CD4-positive, alpha-beta T cell (primary cell): Measurements from ENCODE around the gene ADGRL3. TPM values are rescaled to one million over a fixed set of nuclear protein-coding genes. Genes with fewer than 3 reads are reported as not detected.

Source experiments
- ATAC-seq: fragments of 200-7000 bp; cut with Tn5 transposase; one replicate; pipeline ENCODE4 v1.10.0; 2022; ENCODE audit warnings: mild to moderate bottlenecking; ENCODE audit not compliant: poor library complexity
- CTCF ChIA-PET: fragments of 350-600 bp; sonication (Branson Sonifier 250); formaldehyde crosslinking; loops from one replicate; lab custom pipeline; 2021; ENCODE audit warnings: antibody characterized with exemption, inconsistent platforms; lab: Charles Lee
- POLR2A ChIA-PET: fragments of 350-600 bp; sonication (Branson Sonifier 250); formaldehyde crosslinking; loops from one replicate; lab custom pipeline; 2021; ENCODE audit warnings: antibody characterized with exemption, inconsistent platforms; lab: Charles Lee
- DNase-seq, 14 experiments: peaks; one replicate each; pipeline ENCODE4 v3.0.0-alpha.2; 2013 to 2020; ENCODE audit warnings: mixed read lengths in 2 of 14
- H3K27ac ChIP-seq, 2 donors: one replicate each; pipeline versions ENCODE4 v1.5.1 to v1.7.0; 2013; ENCODE audit warnings: low read length in 2 of 2, low read depth in 1 of 2, mild to moderate bottlenecking in 1 of 2
- H3K27me3 ChIP-seq, 2 experiments: 1 replicate in 1 of 2; 2 replicates in 1 of 2; pipeline versions ENCODE4 v1.6.1 to v1.7.0; 2013; ENCODE audit warnings: low read length in 2 of 2, control low read depth in 1 of 2, mild to moderate bottlenecking in 1 of 2, moderate library complexity in 1 of 2; ENCODE audit not compliant: insufficient read depth in 2 of 2, control insufficient read depth in 1 of 2
- H3K36me3 ChIP-seq: one replicate; pipeline ENCODE4 v1.6.1; 2013; ENCODE audit warnings: low read length, control low read depth; ENCODE audit not compliant: insufficient read depth
- H3K4me1 ChIP-seq: one replicate; pipeline ENCODE4 v1.6.1; 2013; ENCODE audit warnings: low read length, control low read depth; ENCODE audit not compliant: insufficient read depth
- H3K4me3 ChIP-seq: one replicate; pipeline ENCODE4 v1.5.1; 2013; ENCODE audit warnings: mild to moderate bottlenecking, low read length, moderate library complexity
- H3K9me3 ChIP-seq, 2 experiments: 1 replicate in 1 of 2; 2 replicates in 1 of 2; pipeline versions ENCODE4 v1.6.1 to v1.7.0; 2013; ENCODE audit warnings: low read length in 2 of 2, mild to moderate bottlenecking in 2 of 2, control low read depth in 1 of 2, moderate library complexity in 1 of 2; ENCODE audit not compliant: control insufficient read depth in 1 of 2, insufficient read depth in 1 of 2
- H3K27ac Mint-ChIP-seq: one replicate; pipeline ENCODE4 v1.8.0; 2020; ENCODE audit warnings: mixed read lengths
- H3K27me3 Mint-ChIP-seq: one replicate; pipeline ENCODE4 v1.8.0; 2021; ENCODE audit warnings: mixed read lengths
- H3K36me3 Mint-ChIP-seq: one replicate; pipeline ENCODE4 v1.8.0; 2021; ENCODE audit warnings: low read depth, mixed read lengths
- H3K4me1 Mint-ChIP-seq: one replicate; pipeline ENCODE4 v1.8.0; 2021; ENCODE audit warnings: low read depth, mixed read lengths
- H3K4me3 Mint-ChIP-seq: one replicate; pipeline ENCODE4 v1.8.0; 2020; ENCODE audit warnings: mild to moderate bottlenecking, mixed read lengths
- H3K9me3 Mint-ChIP-seq: one replicate; pipeline ENCODE4 v1.8.0; 2020; ENCODE audit warnings: mixed read lengths
- CTCF ChIP-seq: fragments of 200-600 bp; IDR thresholded peaks from one replicate; pipeline ENCODE4 v1.8.0; 2022; ENCODE audit warnings: antibody characterized with exemption, mild to moderate bottlenecking
- intact Hi-C, 2 experiments: fragments of 100-400 bp; cut with DNase I in 1 of 2; cut with micrococcal nuclease in 1 of 2; formaldehyde crosslinking; loops; one replicate each; pipeline versions ENCODE4 v1.15.1 to v1.9.0; 2023 to 2025; cut with DNase I, micrococcal nuclease
- total RNA-seq, 174 experiments: library from RNA in 2 of 174; stranded (reverse) in 2 of 174; gene quantifications; one replicate each; pipeline ENCODE4 v1.2.3 and lab custom pipeline; 2021 to 2026

Gene ADGRL3
- total RNA-seq, 2 experiments from 2014 or later, result not detected

DNA sequence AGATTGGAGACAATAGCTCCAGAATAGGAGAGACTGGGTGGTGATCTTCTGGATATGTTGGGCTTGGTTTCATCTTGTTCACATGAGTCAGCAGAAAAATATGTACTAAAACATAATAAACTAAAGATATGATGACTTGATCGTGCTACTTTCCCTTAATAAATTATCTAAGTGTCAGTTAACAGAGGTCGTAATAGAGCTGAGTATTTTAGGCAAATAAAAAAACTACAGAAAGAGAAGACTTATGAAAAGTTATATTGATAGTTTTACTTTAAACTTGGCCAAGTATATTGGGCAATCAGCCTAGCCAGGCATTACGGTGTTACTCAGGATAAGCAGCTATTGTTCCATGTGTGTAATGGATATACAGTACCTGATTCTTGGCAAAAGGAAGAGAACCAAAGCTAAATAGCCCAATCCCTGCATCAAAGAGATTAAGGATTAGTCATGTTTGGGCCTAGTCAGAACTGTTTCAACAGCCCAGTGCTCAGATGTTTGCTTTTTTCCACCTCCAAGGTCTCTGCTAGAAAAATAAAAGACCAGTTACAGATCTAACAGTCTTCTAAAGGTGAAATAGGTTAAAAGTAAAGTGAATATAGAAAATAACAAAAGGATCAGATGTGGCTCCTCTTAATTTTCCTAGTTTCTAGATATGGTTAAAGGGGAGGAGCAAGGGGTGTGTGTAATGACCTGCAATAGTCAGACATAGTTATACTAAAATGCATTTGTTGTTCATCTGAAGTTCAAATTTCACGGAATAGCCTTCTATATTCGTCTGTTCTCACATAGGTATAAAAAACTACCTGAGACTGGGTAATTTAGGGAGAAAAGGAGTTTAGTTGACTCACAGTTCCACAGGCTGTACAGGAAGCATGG, 262.6 kb downstream of the ADGRL3 start:
- Mint-ChIP-seq H3K9me3 (peaks cover 12% of the 10 kb centered on the region), H3K4me1 (no peaks in the 10 kb centered on the region), H3K36me3 (no peaks in the 10 kb centered on the region), H3K27ac (no peak overlapping the region), H3K4me3 (no peak overlapping the region), H3K27me3 (no peaks in the 10 kb centered on the region)
- TF ChIP-seq CTCF, result no peak
- Histone ChIP-seq H3K4me3 (no peak overlapping the region), H3K27me3 (no peaks in the 10 kb centered on the region), H3K36me3 (no peaks in the 10 kb centered on the region), H3K4me1 (no peaks in the 10 kb centered on the region), H3K27ac (no peak overlapping the region), H3K9me3 (peaks cover 0 to 9% of the 10 kb centered on the region in 2 experiments)
- ATAC-seq, result no peak
- intact Hi-C loops, result no loop called here
- POLR2A ChIA-PET, result no interaction called here
- DNase-seq, result no peak
- CTCF ChIA-PET, result no interaction called here

DNA sequence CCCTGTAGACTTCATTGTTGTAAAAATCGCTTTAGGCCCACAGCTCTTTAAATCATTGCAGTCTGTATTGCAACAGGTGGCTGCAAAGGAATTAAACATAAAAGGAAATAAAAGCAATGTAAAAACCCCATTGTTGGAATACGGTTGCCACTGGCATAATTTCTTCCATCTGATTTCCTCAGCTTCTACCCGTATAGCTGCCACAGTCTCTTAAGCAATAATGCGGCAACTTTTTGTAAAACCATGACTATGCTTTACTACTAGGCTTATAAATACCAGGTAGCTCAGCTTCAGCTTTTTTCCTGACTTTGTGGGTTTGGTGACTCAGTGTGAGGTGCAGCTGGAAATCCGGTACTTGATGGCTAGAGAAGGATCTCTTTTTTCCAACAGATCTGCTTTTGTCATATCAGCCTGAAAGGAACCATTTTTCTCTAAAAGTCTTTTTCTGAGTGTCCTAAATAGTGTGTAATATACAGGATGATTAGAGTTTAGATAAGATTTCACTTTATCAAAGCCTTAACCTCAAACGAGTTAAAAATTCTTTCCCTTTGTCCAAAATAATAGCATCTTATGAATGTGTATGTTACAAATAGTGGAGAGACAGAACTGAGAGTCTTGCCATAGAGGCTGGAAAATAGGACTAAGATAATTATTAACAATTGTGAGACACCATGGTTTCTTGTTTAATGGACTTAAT, 268.0 kb downstream of the ADGRL3 start:
- H3K27me3 ChIP-seq, result no peaks in the 10 kb centered on the region
- DNase-seq, result no peak
- no peak overlapping the region for H3K27ac ChIP-seq
- peaks cover 0 to 4% of the 10 kb centered on the region in 2 experiments for H3K9me3 ChIP-seq
- H3K4me3 ChIP-seq, result no peak overlapping the region
- Mint-ChIP-seq H3K4me1 (no peaks in the 10 kb centered on the region), H3K36me3 (no peaks in the 10 kb centered on the region), H3K9me3 (peaks cover 6% of the 10 kb centered on the region), H3K27me3 (no peaks in the 10 kb centered on the region), H3K4me3 (no peak overlapping the region), H3K27ac (no peak overlapping the region)
- H3K4me1 ChIP-seq, result no peaks in the 10 kb centered on the region
- CTCF ChIA-PET, result no interaction called here
- TF ChIP-seq CTCF, result no peak
- H3K36me3 ChIP-seq, result no peaks in the 10 kb centered on the region
- intact Hi-C loops, result no loop called here
- no peak for ATAC-seq
- POLR2A ChIA-PET, result no interaction called here

DNA sequence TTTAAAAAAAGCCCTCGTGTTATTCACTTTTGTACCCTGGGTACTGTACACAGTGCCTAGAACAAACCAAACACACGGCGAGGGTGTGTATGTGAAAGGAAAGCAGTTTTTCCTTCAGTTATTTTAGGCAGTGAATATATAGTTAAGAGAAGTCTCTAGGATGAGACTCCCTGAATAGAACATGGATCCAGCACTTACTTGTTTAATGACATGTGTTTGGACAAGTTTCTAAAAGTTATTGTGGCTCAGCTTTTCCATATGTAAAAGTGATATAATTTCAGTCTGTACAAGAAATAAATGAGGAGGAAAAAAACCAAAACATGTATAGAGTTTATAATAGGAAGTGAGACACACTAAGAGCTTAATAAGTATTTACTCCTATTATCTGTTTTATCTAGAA, 273.2 kb downstream of the ADGRL3 start:
- Mint-ChIP-seq H3K36me3 (no peaks in the 10 kb centered on the region), H3K4me1 (no peaks in the 10 kb centered on the region), H3K4me3 (no peak overlapping the region), H3K9me3 (peaks cover 2% of the 10 kb centered on the region), H3K27me3 (no peaks in the 10 kb centered on the region), H3K27ac (no peak overlapping the region)
- no peak for ATAC-seq
- H3K36me3 ChIP-seq, result no peaks in the 10 kb centered on the region
- ChIA-PET POLR2A (no interaction called here), CTCF (no interaction called here)
- TF ChIP-seq CTCF, result no peak
- H3K4me3 ChIP-seq, result no peak overlapping the region
- no peak overlapping the region for H3K27ac ChIP-seq
- no peaks in the 10 kb centered on the region for H3K4me1 ChIP-seq
- intact Hi-C loops, result no loop called here
- no peak for DNase-seq
- H3K9me3 ChIP-seq, result peaks cover 0 to 3% of the 10 kb centered on the region in 2 experiments
- no peaks in the 10 kb centered on the region for H3K27me3 ChIP-seq
